Body of pancreas (tissue), 4 donors: Measurements from ENCODE around the gene GH1.

Source experiments
- CTCF ChIP-seq, 7 experiments: fragments of 450-650 bp in 4 of 7; fragments of 200-600 bp in 3 of 7; sonication (generic) in 3 of 7; IDR thresholded peaks; one replicate each; pipeline ENCODE4 v1.5.1; 2016 to 2019; ENCODE audit warnings: antibody characterized with exemption in 7 of 7
- POLR2A ChIP-seq, 3 donors: fragments of 450-650 bp; IDR thresholded peaks; one replicate each; pipeline ENCODE4 v1.6.1; 2016; ENCODE audit warnings: antibody characterized with exemption in 3 of 3, mild to moderate bottlenecking in 2 of 3

GRCh38 chr17:63955791-63956190, 37.2 kb upstream of the GH1 start:
- TF ChIP-seq CTCF (IDR thresholded peaks at IDR 0.05) (no peak), POLR2A (IDR thresholded peaks at IDR 0.05) (no peak)
